Neutrophil (primary cell): ENCODE data around the gene TRAIP.
A peak's percentile ranks its signal among the peaks of the same experiment; 100 is the strongest.

Source experiments
- H3K27ac ChIP-seq: fragments of 200-600 bp; sonication (generic); 2 replicates; pipeline ENCODE4 v1.5.1; 2016; ENCODE audit warnings: mild to moderate bottlenecking, moderate library complexity
- H3K27me3 ChIP-seq: fragments of 200-600 bp; sonication (generic); 2 replicates; pipeline ENCODE4 v1.6.0; 2016; ENCODE audit warnings: mild to moderate bottlenecking
- H3K36me3 ChIP-seq: fragments of 200-600 bp; sonication (generic); 2 replicates; pipeline ENCODE4 v1.5.1; 2017
- H3K4me1 ChIP-seq, 2 experiments: fragments of 200-600 bp in 1 of 2; sonication (generic) in 1 of 2; 1 replicate in 1 of 2; 2 replicates in 1 of 2; pipeline versions ENCODE4 v1.5.1 to v1.6.1; 2013 to 2016; ENCODE audit warnings: low read depth in 1 of 2, low read length in 1 of 2, mild to moderate bottlenecking in 1 of 2, moderate library complexity in 1 of 2; ENCODE audit not compliant: control insufficient read depth in 1 of 2, insufficient read depth in 1 of 2
- H3K4me3 ChIP-seq, 2 experiments: fragments of 200-600 bp in 1 of 2; sonication (generic) in 1 of 2; 1 replicate in 1 of 2; 2 replicates in 1 of 2; pipeline ENCODE4 v1.5.1; 2013 to 2016; ENCODE audit warnings: low read depth in 1 of 2, low read length in 1 of 2, mild to moderate bottlenecking in 1 of 2, moderate library complexity in 1 of 2
- H3K9me3 ChIP-seq: fragments of 200-600 bp; sonication (generic); 2 replicates; pipeline ENCODE4 v1.5.1; 2016
- TF ChIP-seq, protein P1 (sequence below): fragments of 200-600 bp; sonication (generic); IDR thresholded peaks from 2 replicates; pipeline ENCODE4 v1.5.1; 2016; ENCODE audit warnings: antibody characterized with exemption

Gene TRAIP

DNA sequence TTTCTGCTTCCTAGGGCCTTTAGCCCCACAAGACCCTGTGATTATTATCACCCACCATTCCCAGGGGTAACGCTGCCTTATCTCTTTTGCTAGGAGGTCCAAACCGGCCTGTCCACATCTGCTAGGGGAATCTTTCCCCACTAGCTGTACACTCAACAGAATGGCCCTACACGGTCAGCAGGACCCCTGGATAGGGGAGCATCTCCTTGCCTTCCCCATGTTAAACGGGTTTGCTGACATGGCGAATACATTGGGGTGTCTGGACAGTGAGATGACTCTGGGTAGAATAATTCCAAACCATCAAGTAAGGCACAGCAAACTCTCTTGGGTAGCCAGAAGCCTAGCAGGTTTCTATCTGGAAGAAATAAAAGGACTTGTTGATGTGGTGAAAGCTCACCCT, 702 bp downstream of the TRAIP start:
- H3K9me3 ChIP-seq: no peaks in the 10 kb centered on the region
- H3K36me3 ChIP-seq: no peaks in the 10 kb centered on the region
- TF ChIP-seq, protein P1, sequence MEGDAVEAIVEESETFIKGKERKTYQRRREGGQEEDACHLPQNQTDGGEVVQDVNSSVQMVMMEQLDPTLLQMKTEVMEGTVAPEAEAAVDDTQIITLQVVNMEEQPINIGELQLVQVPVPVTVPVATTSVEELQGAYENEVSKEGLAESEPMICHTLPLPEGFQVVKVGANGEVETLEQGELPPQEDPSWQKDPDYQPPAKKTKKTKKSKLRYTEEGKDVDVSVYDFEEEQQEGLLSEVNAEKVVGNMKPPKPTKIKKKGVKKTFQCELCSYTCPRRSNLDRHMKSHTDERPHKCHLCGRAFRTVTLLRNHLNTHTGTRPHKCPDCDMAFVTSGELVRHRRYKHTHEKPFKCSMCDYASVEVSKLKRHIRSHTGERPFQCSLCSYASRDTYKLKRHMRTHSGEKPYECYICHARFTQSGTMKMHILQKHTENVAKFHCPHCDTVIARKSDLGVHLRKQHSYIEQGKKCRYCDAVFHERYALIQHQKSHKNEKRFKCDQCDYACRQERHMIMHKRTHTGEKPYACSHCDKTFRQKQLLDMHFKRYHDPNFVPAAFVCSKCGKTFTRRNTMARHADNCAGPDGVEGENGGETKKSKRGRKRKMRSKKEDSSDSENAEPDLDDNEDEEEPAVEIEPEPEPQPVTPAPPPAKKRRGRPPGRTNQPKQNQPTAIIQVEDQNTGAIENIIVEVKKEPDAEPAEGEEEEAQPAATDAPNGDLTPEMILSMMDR: no peak
- H3K4me1 ChIP-seq: peaks cover 12 to 14% of the 10 kb centered on the region in 2 experiments
- H3K27ac ChIP-seq: no peak overlapping the region
- no peaks in the 10 kb centered on the region for H3K27me3 ChIP-seq
- H3K4me3 ChIP-seq: peak overlapping the region; percentile 80 to 85

DNA sequence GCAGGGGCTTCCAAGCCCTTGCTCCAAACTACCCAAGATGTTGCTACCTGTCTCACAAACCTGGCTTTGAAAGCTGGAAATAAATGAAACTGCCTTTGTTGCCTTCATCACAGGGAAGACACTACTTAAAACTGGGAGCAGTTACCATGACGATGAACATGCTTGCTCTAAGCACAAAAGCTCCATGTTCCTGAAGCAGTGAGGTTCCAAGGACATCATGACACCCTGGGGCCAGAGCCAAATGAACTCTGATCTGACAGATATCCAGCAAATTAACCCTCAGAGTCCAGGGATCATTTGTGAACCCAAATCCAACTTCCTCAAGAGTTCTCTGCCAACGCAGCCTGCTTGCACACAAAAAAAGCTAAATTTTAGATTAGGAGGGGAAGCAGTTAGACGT, 10.7 kb downstream of the TRAIP start:
- Histone ChIP-seq H3K27me3 (no peaks in the 10 kb centered on the region), H3K27ac (no peak overlapping the region), H3K4me1 (no peaks in the 10 kb centered on the region), H3K4me3 (no peak overlapping the region), H3K9me3 (no peaks in the 10 kb centered on the region), H3K36me3 (peaks cover 37% of the 10 kb centered on the region)
- TF ChIP-seq, protein P1: no peak

DNA sequence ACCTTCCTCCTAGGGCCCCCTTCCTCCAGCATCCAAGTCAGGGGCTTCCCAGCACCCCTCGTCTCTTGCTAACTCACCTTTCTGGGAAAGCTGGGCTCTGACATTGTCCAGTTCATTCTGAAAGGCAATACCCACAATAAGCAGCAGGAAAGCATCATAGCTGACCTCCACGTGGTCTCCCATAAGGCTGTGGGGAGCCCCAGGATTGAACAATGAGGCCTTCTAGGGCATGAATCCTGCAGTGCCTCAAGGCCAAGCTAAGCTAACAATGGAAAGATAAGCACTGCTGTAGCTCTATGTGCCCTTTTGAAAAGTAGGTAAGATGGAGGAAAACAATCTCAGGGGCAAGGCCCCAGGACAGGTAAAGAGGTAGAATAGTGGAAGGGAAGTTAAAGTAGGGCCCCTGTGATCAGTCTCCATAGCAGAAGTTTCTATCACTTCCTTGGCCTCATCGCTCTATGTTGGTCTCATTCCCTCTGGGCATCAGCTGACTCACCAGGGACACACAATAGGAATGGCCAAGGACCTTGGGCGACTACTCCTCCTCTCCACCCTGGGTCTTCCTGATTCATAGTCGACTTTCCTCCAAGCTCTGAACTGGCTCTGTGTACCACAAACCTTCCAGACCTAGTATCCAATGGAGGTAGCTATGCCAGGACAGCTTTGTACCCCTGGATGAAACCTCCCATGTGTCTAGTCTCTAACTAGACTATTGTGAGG, 11.7 kb downstream of the TRAIP start:
- Histone ChIP-seq H3K27me3 (no peaks in the 10 kb centered on the region), H3K36me3 (peaks cover 37% of the 10 kb centered on the region), H3K4me1 (no peaks in the 10 kb centered on the region), H3K4me3 (no peak overlapping the region), H3K27ac (no peak overlapping the region), H3K9me3 (no peaks in the 10 kb centered on the region)
- TF ChIP-seq, protein P1: no peak

- no peaks in the 10 kb centered on the region for H3K9me3 ChIP-seq
- H3K27ac ChIP-seq: no peak overlapping the region
These were observed 13.4 kb downstream of the TRAIP start for GRCh38 chr3:49842843-49843517.

DNA sequence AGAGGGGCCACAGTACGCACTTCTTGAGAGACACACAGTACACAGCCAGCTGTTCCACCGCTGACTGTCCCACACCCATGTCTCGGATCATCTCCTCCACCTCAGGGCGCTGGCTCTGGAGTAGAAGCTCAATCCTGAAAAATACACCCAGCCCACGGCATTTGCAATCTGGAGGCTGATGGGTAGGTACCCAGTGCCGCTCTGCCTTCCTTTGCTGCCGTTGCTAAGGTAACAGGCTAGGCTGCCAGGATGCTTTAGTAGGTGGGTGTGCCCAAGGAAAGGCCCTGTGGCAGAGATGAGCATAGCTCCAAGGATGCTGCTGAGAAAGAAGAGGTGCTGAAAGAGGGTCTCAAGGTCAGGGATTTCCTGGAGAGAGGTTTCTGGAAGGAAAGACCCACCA, 14.6 kb downstream of the TRAIP start:
- TF ChIP-seq, protein P1: no peak
- Histone ChIP-seq H3K27ac (no peak overlapping the region), H3K4me3 (no peak overlapping the region), H3K27me3 (no peaks in the 10 kb centered on the region), H3K9me3 (no peaks in the 10 kb centered on the region), H3K4me1 (no peaks in the 10 kb centered on the region), H3K36me3 (peaks cover 33% of the 10 kb centered on the region)

More at GRCh38 chr3:49842843-49843517, 13.4 kb downstream of the TRAIP start:
- peaks cover 37% of the 10 kb centered on the region for H3K36me3 ChIP-seq
- TF ChIP-seq, protein P1: no peak
- no peak overlapping the region for H3K4me3 ChIP-seq
- no peaks in the 10 kb centered on the region for H3K4me1 ChIP-seq
- no peaks in the 10 kb centered on the region for H3K27me3 ChIP-seq
